Measurements from ENCODE around the gene UBE2V1. TPM values are rescaled to one million over a fixed set of nuclear protein-coding genes. Genes with fewer than 3 reads are reported as not detected.

The UBE2V1 gene
- total and polyA plus RNA-seq, 2 of the 13 experiments (the other 11 are each of a cell fraction or from before 2014, with no cell fraction given), result 81.3 to 132 TPM

GRCh38 chr20:50058662-50059402 lies 54.1 kb downstream of the UBE2V1 start:
- Histone ChIP-seq H3K4me1 (ENCODE audit: insufficient read depth, low read length) (peaks cover 35% of the 10 kb centered on the region), H3K4me3 (replicated peaks in 1 of 3; ENCODE audit: insufficient read depth in 1 of 3, low read depth in 2 of 3, low read length in 3 of 3) (no peak overlapping the region), H3K9me3 (ENCODE audit: low read length) (no peaks in the 10 kb centered on the region), H4K20me1 (ENCODE audit: insufficient read depth, low read length) (no peaks in the 10 kb centered on the region), H3K27ac (ENCODE audit: extremely low read length, insufficient read depth, low read length) (no peak overlapping the region), H3K36me3 (replicated peaks in 1 of 2; ENCODE audit: control insufficient read depth in 1 of 2, insufficient read depth in 2 of 2, low read length in 2 of 2) (no peaks in the 10 kb centered on the region), H3K27me3 (ENCODE audit: control insufficient read depth in 1 of 2, insufficient read depth in 2 of 2, low read length in 2 of 2) (peaks cover 5 to 34% of the 10 kb centered on the region in 2 experiments; a peak in 4 of 5 replicates), H3K9ac (ENCODE audit: insufficient read depth, low read depth, low read length) (no peak overlapping the region), H2AFZ (ENCODE audit: low read length) (no peak overlapping the region), H3K4me2 (ENCODE audit: low read depth, low read length) (no peak overlapping the region), H3K79me2 (ENCODE audit: insufficient read depth, low read length) (no peaks in the 10 kb centered on the region)
- ChIA-PET POLR2A (no interaction called here), CTCF (ENCODE audit: low intra/inter-chr PET ratio, low total read pairs) (no interaction called here)
- intact Hi-C loops (cut with micrococcal nuclease; ENCODE audit: unreplicated experiment) (no loop called here), in situ Hi-C loops (cut with HindIII; ENCODE audit: extremely low pct_ligation_motif_present, low pct_unique_long_range_greater_than_20kb) (no loop called here)
- FAIRE-seq (no peak), ATAC-seq (no peak), DNase-seq (ENCODE audit: low spot score) (no peak)
- BruUV-seq (replicated peaks), result no TSS peak
- TF ChIP-seq SRF (IDR thresholded peaks at IDR 0.05; ENCODE audit: low read depth, low read length) (0 out of 2 replicates have a peak, but pooled peaks have one; percentile 43), TBX2 (CRISPR knock-in tag; IDR thresholded peaks at IDR 0.05; ENCODE audit: borderline replicate concordance) (no peak), SIX4 (CRISPR knock-in tag; IDR thresholded peaks at IDR 0.05) (no peak), ZKSCAN1 (IDR thresholded peaks at IDR 0.05; ENCODE audit: low read length) (peak; percentile 86)
- TF ChIP-seq, protein P1, sequence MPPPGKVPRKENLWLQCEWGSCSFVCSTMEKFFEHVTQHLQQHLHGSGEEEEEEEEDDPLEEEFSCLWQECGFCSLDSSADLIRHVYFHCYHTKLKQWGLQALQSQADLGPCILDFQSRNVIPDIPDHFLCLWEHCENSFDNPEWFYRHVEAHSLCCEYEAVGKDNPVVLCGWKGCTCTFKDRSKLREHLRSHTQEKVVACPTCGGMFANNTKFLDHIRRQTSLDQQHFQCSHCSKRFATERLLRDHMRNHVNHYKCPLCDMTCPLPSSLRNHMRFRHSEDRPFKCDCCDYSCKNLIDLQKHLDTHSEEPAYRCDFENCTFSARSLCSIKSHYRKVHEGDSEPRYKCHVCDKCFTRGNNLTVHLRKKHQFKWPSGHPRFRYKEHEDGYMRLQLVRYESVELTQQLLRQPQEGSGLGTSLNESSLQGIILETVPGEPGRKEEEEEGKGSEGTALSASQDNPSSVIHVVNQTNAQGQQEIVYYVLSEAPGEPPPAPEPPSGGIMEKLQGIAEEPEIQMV (CRISPR knock-in tag; IDR thresholded peaks at IDR 0.05; ENCODE audit: low read depth), result peak; percentile 26; the same call in 1 of the 2 replicates
- 57% methylated on average over 11 of the region's 11 CpGs for WGBS (ENCODE audit: low lambda C conversion rate)

GRCh38 chr20:50057714-50058053 lies 55.3 kb downstream of the UBE2V1 start:
- Histone ChIP-seq H3K79me2 (ENCODE audit: insufficient read depth, low read length) (no peaks in the 10 kb centered on the region), H3K36me3 (replicated peaks in 1 of 2; ENCODE audit: control insufficient read depth in 1 of 2, insufficient read depth in 2 of 2, low read length in 2 of 2) (no peaks in the 10 kb centered on the region), H3K27me3 (ENCODE audit: control insufficient read depth in 1 of 2, insufficient read depth in 2 of 2, low read length in 2 of 2) (peaks cover 5 to 41% of the 10 kb centered on the region in 2 experiments; a peak in 4 of 5 replicates), H2AFZ (ENCODE audit: low read length) (no peak overlapping the region), H3K9me3 (ENCODE audit: low read length) (no peaks in the 10 kb centered on the region), H4K20me1 (ENCODE audit: insufficient read depth, low read length) (no peaks in the 10 kb centered on the region), H3K4me2 (ENCODE audit: low read depth, low read length) (no peak overlapping the region), H3K4me1 (ENCODE audit: insufficient read depth, low read length) (peaks cover 41% of the 10 kb centered on the region), H3K4me3 (replicated peaks in 1 of 3; ENCODE audit: insufficient read depth in 1 of 3, low read depth in 2 of 3, low read length in 3 of 3) (no peak overlapping the region), H3K9ac (ENCODE audit: insufficient read depth, low read depth, low read length) (no peak overlapping the region), H3K27ac (ENCODE audit: extremely low read length, insufficient read depth, low read length) (no peak overlapping the region)
- in situ Hi-C loops (cut with HindIII; ENCODE audit: extremely low pct_ligation_motif_present, low pct_unique_long_range_greater_than_20kb) (no loop called here), intact Hi-C loops (cut with micrococcal nuclease; ENCODE audit: unreplicated experiment) (no loop called here)
- BruUV-seq (replicated peaks), result no TSS peak
- ChIA-PET CTCF (ENCODE audit: low intra/inter-chr PET ratio, low total read pairs) (no interaction called here), POLR2A (interaction anchor here (0.7 kb wide), 1 partner anchor 452 kb away, joined by 3 read pairs; the partner anchor contains the start of gene PTPN1)
- DNase-seq (ENCODE audit: low spot score) (no peak), ATAC-seq (no peak), FAIRE-seq (no peak)
- 80% methylated on average over 1 of the region's 1 CpG for WGBS (ENCODE audit: low lambda C conversion rate)
- TF ChIP-seq ZNF775 (CRISPR knock-in tag; IDR thresholded peaks at IDR 0.05; ENCODE audit: borderline replicate concordance) (0 out of 2 replicates have a peak, but pooled peaks have one; percentile 17), AHDC1 (CRISPR knock-in tag; IDR thresholded peaks at IDR 0.05; ENCODE audit: borderline replicate concordance) (no peak), JUND (CRISPR knock-in tag; IDR thresholded peaks at IDR 0.05) (no peak), ZKSCAN8 (CRISPR knock-in tag; IDR thresholded peaks at IDR 0.05; ENCODE audit: borderline replicate concordance) (peak; percentile 92)
